HEK293 (cell line): ENCODE measurements around the gene CCL2.

Source experiments
- IKZF3 ChIP-seq: fragments of 450-650 bp; IDR thresholded peaks from 2 replicates; pipeline ENCODE4 v1.5.0; 2018; ENCODE audit warnings: missing biosample characterization, mild to moderate bottlenecking, missing genetic modification characterization, moderate library complexity
- ZNF114 ChIP-seq: fragments of 450-650 bp; formaldehyde crosslinking; IDR thresholded peaks from 2 replicates; pipeline ENCODE4 v1.5.0; 2017; ENCODE audit warnings: missing biosample characterization, missing genetic modification characterization
- ZNF274 ChIP-seq, 2 experiments: fragments of 200-500 bp in 1 of 2; fragments of 450-650 bp in 1 of 2; sonication (Bioruptor generic) in 1 of 2; formaldehyde crosslinking in 1 of 2; IDR thresholded peaks; 2 replicates each; pipeline versions ENCODE4 v1.5.1 to v1.6.1; 2014 to 2016; ENCODE audit warnings: borderline replicate concordance in 1 of 2, inconsistent platforms in 1 of 2, low read length in 1 of 2, missing biosample characterization in 1 of 2, missing genetic modification characterization in 1 of 2
- ZNF658 ChIP-seq: fragments of 450-650 bp; formaldehyde crosslinking; IDR thresholded peaks from 2 replicates; pipeline ENCODE4; 2016; ENCODE audit warnings: missing biosample characterization, missing genetic modification characterization
- ZNF768 ChIP-seq: fragments of 450-650 bp; formaldehyde crosslinking; IDR thresholded peaks from 2 replicates; pipeline ENCODE4 v1.5.1; 2018; ENCODE audit warnings: missing biosample characterization, mild to moderate bottlenecking, missing genetic modification characterization
- ZSCAN23 ChIP-seq: fragments of 450-650 bp; formaldehyde crosslinking; IDR thresholded peaks from 2 replicates; pipeline ENCODE4 v1.5.1; 2016; ENCODE audit warnings: missing biosample characterization, missing genetic modification characterization
- TF ChIP-seq, protein P1 (sequence below): fragments of 450-650 bp; formaldehyde crosslinking; IDR thresholded peaks from 2 replicates; pipeline ENCODE4 v1.5.1; 2016; ENCODE audit warnings: missing biosample characterization, missing genetic modification characterization
- TF ChIP-seq, protein P2 (sequence below): fragments of 450-650 bp; formaldehyde crosslinking; IDR thresholded peaks from 2 replicates; pipeline ENCODE4 v1.5.1; 2016; ENCODE audit warnings: missing biosample characterization, missing genetic modification characterization
- TF ChIP-seq, protein P3 (sequence below): fragments of 450-650 bp; formaldehyde crosslinking; IDR thresholded peaks from 2 replicates; pipeline ENCODE4 v1.5.1; 2016; ENCODE audit warnings: missing biosample characterization, missing genetic modification characterization
- TF ChIP-seq, protein P4 (sequence below): fragments of 450-650 bp; formaldehyde crosslinking; IDR thresholded peaks from 2 replicates; pipeline ENCODE4 v1.5.1; 2016; ENCODE audit warnings: missing biosample characterization, missing genetic modification characterization, low read depth
- TF ChIP-seq, protein P5 (sequence below): IDR thresholded peaks from 2 replicates; pipeline ENCODE4 v1.6.1; 2011; ENCODE audit warnings: mild to moderate bottlenecking, low read depth, low read length, borderline replicate concordance

DNA sequence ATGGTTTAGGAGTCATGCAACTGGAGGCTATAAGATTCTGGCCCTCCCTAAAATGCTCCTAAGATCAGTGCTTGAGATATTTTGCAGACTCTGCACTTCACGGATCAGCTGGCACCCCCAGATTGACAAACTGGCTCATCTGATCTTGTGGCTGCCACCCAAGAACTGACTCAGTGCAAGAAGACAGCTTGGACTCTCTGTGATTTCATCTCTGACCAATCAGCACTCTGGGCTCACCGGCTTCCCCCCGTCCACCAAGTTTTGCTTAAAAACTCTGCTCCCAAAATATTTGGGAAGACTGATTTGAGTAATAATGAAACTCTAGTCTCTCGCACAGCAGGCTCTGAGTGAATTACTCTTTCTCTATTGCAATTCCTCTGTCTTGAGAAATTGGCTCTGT, 26.3 kb upstream of the CCL2 start:
- TF ChIP-seq, protein P1, sequence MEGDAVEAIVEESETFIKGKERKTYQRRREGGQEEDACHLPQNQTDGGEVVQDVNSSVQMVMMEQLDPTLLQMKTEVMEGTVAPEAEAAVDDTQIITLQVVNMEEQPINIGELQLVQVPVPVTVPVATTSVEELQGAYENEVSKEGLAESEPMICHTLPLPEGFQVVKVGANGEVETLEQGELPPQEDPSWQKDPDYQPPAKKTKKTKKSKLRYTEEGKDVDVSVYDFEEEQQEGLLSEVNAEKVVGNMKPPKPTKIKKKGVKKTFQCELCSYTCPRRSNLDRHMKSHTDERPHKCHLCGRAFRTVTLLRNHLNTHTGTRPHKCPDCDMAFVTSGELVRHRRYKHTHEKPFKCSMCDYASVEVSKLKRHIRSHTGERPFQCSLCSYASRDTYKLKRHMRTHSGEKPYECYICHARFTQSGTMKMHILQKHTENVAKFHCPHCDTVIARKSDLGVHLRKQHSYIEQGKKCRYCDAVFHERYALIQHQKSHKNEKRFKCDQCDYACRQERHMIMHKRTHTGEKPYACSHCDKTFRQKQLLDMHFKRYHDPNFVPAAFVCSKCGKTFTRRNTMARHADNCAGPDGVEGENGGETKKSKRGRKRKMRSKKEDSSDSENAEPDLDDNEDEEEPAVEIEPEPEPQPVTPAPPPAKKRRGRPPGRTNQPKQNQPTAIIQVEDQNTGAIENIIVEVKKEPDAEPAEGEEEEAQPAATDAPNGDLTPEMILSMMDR (tag by site-specific recombination), result no peak
- TF ChIP-seq ZNF658, result no peak
- TF ChIP-seq, protein P2, sequence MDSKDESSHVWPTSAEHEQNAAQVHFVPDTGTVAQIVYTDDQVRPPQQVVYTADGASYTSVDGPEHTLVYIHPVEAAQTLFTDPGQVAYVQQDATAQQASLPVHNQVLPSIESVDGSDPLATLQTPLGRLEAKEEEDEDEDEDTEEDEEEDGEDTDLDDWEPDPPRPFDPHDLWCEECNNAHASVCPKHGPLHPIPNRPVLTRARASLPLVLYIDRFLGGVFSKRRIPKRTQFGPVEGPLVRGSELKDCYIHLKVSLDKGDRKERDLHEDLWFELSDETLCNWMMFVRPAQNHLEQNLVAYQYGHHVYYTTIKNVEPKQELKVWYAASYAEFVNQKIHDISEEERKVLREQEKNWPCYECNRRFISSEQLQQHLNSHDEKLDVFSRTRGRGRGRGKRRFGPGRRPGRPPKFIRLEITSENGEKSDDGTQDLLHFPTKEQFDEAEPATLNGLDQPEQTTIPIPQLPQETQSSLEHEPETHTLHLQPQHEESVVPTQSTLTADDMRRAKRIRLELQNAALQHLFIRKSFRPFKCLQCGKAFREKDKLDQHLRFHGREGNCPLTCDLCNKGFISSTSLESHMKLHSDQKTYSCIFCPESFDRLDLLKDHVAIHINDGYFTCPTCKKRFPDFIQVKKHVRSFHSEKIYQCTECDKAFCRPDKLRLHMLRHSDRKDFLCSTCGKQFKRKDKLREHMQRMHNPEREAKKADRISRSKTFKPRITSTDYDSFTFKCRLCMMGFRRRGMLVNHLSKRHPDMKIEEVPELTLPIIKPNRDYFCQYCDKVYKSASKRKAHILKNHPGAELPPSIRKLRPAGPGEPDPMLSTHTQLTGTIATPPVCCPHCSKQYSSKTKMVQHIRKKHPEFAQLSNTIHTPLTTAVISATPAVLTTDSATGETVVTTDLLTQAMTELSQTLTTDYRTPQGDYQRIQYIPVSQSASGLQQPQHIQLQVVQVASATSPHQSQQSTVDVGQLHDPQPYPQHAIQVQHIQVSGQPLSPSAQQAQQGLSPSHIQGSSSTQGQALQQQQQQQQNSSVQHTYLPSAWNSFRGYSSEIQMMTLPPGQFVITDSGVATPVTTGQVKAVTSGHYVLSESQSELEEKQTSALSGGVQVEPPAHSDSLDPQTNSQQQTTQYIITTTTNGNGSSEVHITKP (tag by site-specific recombination), result no peak
- TF ChIP-seq, protein P3, sequence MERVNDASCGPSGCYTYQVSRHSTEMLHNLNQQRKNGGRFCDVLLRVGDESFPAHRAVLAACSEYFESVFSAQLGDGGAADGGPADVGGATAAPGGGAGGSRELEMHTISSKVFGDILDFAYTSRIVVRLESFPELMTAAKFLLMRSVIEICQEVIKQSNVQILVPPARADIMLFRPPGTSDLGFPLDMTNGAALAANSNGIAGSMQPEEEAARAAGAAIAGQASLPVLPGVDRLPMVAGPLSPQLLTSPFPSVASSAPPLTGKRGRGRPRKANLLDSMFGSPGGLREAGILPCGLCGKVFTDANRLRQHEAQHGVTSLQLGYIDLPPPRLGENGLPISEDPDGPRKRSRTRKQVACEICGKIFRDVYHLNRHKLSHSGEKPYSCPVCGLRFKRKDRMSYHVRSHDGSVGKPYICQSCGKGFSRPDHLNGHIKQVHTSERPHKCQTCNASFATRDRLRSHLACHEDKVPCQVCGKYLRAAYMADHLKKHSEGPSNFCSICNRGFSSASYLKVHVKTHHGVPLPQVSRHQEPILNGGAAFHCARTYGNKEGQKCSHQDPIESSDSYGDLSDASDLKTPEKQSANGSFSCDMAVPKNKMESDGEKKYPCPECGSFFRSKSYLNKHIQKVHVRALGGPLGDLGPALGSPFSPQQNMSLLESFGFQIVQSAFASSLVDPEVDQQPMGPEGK (tag by site-specific recombination), result no peak
- no peak for TF ChIP-seq IKZF3
- TF ChIP-seq ZSCAN23 (tag by site-specific recombination), result no peak
- no peak for TF ChIP-seq ZNF274 (IDR thresholded peaks at IDR 0.05; ENCODE audit: low read length)
- no peak for TF ChIP-seq ZNF274 (tag by site-specific recombination; IDR thresholded peaks at IDR 0.05; ENCODE audit: borderline replicate concordance)
- TF ChIP-seq ZNF114 (tag by site-specific recombination), result no peak
- TF ChIP-seq, protein P4, sequence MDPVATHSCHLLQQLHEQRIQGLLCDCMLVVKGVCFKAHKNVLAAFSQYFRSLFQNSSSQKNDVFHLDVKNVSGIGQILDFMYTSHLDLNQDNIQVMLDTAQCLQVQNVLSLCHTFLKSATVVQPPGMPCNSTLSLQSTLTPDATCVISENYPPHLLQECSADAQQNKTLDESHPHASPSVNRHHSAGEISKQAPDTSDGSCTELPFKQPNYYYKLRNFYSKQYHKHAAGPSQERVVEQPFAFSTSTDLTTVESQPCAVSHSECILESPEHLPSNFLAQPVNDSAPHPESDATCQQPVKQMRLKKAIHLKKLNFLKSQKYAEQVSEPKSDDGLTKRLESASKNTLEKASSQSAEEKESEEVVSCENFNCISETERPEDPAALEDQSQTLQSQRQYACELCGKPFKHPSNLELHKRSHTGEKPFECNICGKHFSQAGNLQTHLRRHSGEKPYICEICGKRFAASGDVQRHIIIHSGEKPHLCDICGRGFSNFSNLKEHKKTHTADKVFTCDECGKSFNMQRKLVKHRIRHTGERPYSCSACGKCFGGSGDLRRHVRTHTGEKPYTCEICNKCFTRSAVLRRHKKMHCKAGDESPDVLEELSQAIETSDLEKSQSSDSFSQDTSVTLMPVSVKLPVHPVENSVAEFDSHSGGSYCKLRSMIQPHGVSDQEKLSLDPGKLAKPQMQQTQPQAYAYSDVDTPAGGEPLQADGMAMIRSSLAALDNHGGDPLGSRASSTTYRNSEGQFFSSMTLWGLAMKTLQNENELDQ (tag by site-specific recombination), result no peak
- TF ChIP-seq ZNF768, result no peak
- TF ChIP-seq, protein P5, sequence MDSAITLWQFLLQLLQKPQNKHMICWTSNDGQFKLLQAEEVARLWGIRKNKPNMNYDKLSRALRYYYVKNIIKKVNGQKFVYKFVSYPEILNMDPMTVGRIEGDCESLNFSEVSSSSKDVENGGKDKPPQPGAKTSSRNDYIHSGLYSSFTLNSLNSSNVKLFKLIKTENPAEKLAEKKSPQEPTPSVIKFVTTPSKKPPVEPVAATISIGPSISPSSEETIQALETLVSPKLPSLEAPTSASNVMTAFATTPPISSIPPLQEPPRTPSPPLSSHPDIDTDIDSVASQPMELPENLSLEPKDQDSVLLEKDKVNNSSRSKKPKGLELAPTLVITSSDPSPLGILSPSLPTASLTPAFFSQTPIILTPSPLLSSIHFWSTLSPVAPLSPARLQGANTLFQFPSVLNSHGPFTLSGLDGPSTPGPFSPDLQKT, result no peak
